Measurements from ENCODE around the gene CC2D2B. TPM values are rescaled to one million over a fixed set of nuclear protein-coding genes. Genes with fewer than 3 reads are reported as not detected.
"Not testable (repeated sequence)": the region's sequence is repeated elsewhere in the genome, so short reads cannot be mapped to it uniquely, and the experiment has no call there.

Gene CC2D2B
- total RNA-seq, 1 experiment from 2014 or later, result not detected

DNA sequence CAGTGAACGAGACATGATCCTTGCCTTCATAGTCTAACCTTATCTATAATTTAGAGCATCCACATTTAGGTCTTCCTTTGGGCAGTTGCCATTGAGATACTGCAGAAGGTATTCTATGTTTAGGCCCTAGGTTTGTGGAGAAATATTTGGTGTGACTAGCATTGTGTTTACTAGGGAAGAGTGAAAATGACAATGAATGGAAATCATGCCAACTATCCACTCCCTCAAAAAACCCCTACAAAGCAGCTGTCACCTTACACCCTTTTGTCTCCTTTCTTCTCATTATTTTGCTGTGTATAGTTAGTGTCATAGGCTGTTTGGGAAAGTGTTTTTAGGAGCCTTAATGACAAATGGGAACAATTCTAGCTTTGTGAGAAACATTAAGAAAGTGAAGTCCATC, 138.8 kb downstream of the CC2D2B start:
- CTCF ChIA-PET, result no interaction called here
- intact Hi-C loops (cut with micrococcal nuclease; ENCODE audit: unreplicated experiment), result no loop called here
- peaks cover 10% of the 10 kb centered on the region for H3K36me3 ChIP-seq (ENCODE audit: insufficient read depth, low read length, poor library complexity, severe bottlenecking)
- no peak overlapping the region for H3K27ac ChIP-seq (ENCODE audit: low read depth, low read length, poor library complexity, severe bottlenecking)
- no TSS peak for BruUV-seq (replicated peaks)
- H3K4me1 ChIP-seq (ENCODE audit: insufficient read depth, low read length, poor library complexity, severe bottlenecking), result peaks cover 18% of the 10 kb centered on the region
- H3K9me3 ChIP-seq (ENCODE audit: low read depth, low read length, poor library complexity, severe bottlenecking), result no peaks in the 10 kb centered on the region
- no peaks in the 10 kb centered on the region for H3K27me3 ChIP-seq (replicated peaks; ENCODE audit: insufficient read depth, low read depth, low read length, poor library complexity)
- TF ChIP-seq, protein P1, sequence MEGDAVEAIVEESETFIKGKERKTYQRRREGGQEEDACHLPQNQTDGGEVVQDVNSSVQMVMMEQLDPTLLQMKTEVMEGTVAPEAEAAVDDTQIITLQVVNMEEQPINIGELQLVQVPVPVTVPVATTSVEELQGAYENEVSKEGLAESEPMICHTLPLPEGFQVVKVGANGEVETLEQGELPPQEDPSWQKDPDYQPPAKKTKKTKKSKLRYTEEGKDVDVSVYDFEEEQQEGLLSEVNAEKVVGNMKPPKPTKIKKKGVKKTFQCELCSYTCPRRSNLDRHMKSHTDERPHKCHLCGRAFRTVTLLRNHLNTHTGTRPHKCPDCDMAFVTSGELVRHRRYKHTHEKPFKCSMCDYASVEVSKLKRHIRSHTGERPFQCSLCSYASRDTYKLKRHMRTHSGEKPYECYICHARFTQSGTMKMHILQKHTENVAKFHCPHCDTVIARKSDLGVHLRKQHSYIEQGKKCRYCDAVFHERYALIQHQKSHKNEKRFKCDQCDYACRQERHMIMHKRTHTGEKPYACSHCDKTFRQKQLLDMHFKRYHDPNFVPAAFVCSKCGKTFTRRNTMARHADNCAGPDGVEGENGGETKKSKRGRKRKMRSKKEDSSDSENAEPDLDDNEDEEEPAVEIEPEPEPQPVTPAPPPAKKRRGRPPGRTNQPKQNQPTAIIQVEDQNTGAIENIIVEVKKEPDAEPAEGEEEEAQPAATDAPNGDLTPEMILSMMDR (conservative IDR thresholded peaks at IDR 0.05; ENCODE audit: low read depth, low read length), result no peak
- no peak for DNase-seq (ENCODE audit: low spot score)
- POLR2A ChIA-PET (ENCODE audit: low non-redundant PET), result no interaction called here
- no peak overlapping the region for H3K4me3 ChIP-seq (ENCODE audit: low read depth, low read length, poor library complexity, severe bottlenecking)

DNA sequence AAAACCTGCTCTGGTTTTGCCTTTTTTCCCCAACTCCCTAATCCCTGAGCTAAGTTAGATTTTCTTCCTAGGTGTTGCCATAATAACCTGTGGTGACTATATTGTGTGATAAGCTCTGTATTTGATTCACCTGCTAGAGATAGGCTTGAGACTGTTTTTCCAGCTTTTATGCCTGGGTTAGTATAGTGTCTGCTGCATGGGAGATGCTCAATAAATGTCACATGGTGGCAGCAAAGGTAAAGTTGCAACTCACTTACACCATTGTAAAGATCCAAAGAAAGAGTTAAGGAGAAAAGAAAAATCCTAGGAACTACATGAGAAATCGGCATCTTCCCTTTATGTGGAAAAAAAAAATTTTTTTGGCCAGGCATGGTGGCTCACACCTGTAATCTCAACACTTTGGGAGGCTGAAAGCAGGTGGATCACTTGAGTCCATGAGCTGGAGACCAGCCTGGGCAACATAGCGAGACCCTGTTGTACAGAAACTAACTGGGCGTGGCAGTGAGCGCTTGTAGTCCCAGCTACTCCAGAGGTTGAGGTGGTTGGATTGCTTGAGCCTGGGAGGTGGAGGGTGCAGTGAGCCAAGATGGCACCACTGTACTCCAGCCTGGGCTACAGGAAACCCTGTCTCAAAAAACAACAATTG, 139.4 kb downstream of the CC2D2B start:
- peaks cover 10% of the 10 kb centered on the region for H3K36me3 ChIP-seq (ENCODE audit: insufficient read depth, low read length, poor library complexity, severe bottlenecking)
- no peaks in the 10 kb centered on the region for H3K9me3 ChIP-seq (ENCODE audit: low read depth, low read length, poor library complexity, severe bottlenecking)
- no peak for TF ChIP-seq EZH2 (IDR thresholded peaks at IDR 0.05; ENCODE audit: borderline replicate concordance, low read depth, low read length, poor library complexity, severe bottlenecking)
- TF ChIP-seq, protein P1 (conservative IDR thresholded peaks at IDR 0.05; ENCODE audit: low read depth, low read length), result peak; percentile 26; the same call in 1 of the 2 replicates
- CTCF ChIA-PET, result no interaction called here
- H3K27me3 ChIP-seq (replicated peaks; ENCODE audit: insufficient read depth, low read depth, low read length, poor library complexity), result no peaks in the 10 kb centered on the region
- DNase-seq (ENCODE audit: low spot score), result no peak
- BruUV-seq (replicated peaks), result no TSS peak
- no peak overlapping the region for H3K4me3 ChIP-seq (ENCODE audit: low read depth, low read length, poor library complexity, severe bottlenecking)
- H3K27ac ChIP-seq (ENCODE audit: low read depth, low read length, poor library complexity, severe bottlenecking), result no peak overlapping the region
- H3K4me1 ChIP-seq (ENCODE audit: insufficient read depth, low read length, poor library complexity, severe bottlenecking), result peaks cover 18% of the 10 kb centered on the region
- POLR2A ChIA-PET (ENCODE audit: low non-redundant PET), result no interaction called here
- intact Hi-C loops (cut with micrococcal nuclease; ENCODE audit: unreplicated experiment), result no loop called here

DNA sequence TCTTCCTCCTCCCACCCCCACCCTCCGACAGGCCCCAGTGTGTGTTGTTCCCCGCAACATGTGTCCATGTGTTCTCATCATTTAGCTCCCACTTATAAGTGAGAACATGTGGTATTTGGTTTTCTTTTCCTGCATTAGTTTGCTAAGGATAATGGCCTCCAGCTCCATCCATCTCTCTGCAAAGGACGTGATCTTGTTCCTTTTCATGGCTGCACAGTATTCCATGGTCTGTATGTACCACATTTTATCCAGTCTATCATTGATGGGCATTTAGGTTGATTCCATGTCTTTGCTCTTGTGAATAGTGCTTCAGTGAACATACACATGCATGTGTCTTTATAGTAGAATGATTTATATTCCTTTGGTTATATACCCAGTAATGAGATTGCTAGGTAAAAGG, 140.2 kb downstream of the CC2D2B start:
- H3K27me3 ChIP-seq (replicated peaks; ENCODE audit: insufficient read depth, low read depth, low read length, poor library complexity); intact Hi-C loops (cut with micrococcal nuclease; ENCODE audit: unreplicated experiment); CTCF ChIA-PET; H3K9me3 ChIP-seq (ENCODE audit: low read depth, low read length, poor library complexity, severe bottlenecking); DNase-seq (ENCODE audit: low spot score); BruUV-seq (replicated peaks); H3K27ac ChIP-seq (ENCODE audit: low read depth, low read length, poor library complexity, severe bottlenecking); POLR2A ChIA-PET (ENCODE audit: low non-redundant PET); H3K4me3 ChIP-seq (ENCODE audit: low read depth, low read length, poor library complexity, severe bottlenecking): not testable (repeated sequence)
- Histone ChIP-seq H3K4me1 (ENCODE audit: insufficient read depth, low read length, poor library complexity, severe bottlenecking) (peaks cover 13% of the 10 kb centered on the region), H3K36me3 (ENCODE audit: insufficient read depth, low read length, poor library complexity, severe bottlenecking) (peaks cover 10% of the 10 kb centered on the region)

DNA sequence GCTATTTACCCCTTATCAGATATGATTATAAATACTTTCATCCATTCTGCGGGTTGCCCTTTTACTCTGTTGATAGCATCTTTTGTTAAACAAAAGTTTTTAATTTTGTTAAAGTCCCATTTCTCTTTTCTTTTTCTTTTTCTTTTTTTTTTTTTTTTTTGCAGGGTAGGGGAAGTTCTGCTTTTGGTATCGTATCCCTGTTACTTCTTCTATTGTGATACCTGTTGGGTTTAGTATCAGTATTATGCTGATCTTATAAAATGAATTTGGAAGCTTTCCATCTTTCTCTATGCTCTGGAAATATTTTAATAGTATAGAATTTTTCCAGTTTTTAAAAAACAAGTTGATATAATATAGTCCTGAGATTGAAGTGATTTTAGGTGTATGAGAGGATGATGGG, 141.6 kb downstream of the CC2D2B start:
- intact Hi-C loops (cut with micrococcal nuclease; ENCODE audit: unreplicated experiment), result no loop called here
- DNase-seq (ENCODE audit: low spot score), result no peak
- Histone ChIP-seq H3K4me3 (ENCODE audit: low read depth, low read length, poor library complexity, severe bottlenecking) (no peak overlapping the region), H3K4me1 (ENCODE audit: insufficient read depth, low read length, poor library complexity, severe bottlenecking) (peaks cover 12% of the 10 kb centered on the region), H3K9me3 (ENCODE audit: low read depth, low read length, poor library complexity, severe bottlenecking) (no peaks in the 10 kb centered on the region), H3K27me3 (replicated peaks; ENCODE audit: insufficient read depth, low read depth, low read length, poor library complexity) (no peaks in the 10 kb centered on the region), H3K36me3 (ENCODE audit: insufficient read depth, low read length, poor library complexity, severe bottlenecking) (peaks cover 10% of the 10 kb centered on the region), H3K27ac (ENCODE audit: low read depth, low read length, poor library complexity, severe bottlenecking) (no peak overlapping the region)
- no TSS peak for BruUV-seq (replicated peaks)
- CTCF ChIA-PET, result no interaction called here
- TF ChIP-seq EZH2 (IDR thresholded peaks at IDR 0.05; ENCODE audit: borderline replicate concordance, low read depth, low read length, poor library complexity, severe bottlenecking), result no peak
- TF ChIP-seq, protein P1 (conservative IDR thresholded peaks at IDR 0.05; ENCODE audit: low read depth, low read length), result no peak
- POLR2A ChIA-PET (ENCODE audit: low non-redundant PET), result no interaction called here
